Measurements from ENCODE around the gene NLRC5. TPM values are rescaled to one million over a fixed set of nuclear protein-coding genes. Genes with fewer than 3 reads are reported as not detected.
A peak's percentile ranks its signal among the peaks of the same experiment; 100 is the strongest.
"Not testable (repeated sequence)": the region's sequence is repeated elsewhere in the genome, so short reads cannot be mapped to it uniquely, and the experiment has no call there.

NLRC5 gene
- total RNA-seq, 2 donors from 2014 or later: 182 to 219 TPM

DNA sequence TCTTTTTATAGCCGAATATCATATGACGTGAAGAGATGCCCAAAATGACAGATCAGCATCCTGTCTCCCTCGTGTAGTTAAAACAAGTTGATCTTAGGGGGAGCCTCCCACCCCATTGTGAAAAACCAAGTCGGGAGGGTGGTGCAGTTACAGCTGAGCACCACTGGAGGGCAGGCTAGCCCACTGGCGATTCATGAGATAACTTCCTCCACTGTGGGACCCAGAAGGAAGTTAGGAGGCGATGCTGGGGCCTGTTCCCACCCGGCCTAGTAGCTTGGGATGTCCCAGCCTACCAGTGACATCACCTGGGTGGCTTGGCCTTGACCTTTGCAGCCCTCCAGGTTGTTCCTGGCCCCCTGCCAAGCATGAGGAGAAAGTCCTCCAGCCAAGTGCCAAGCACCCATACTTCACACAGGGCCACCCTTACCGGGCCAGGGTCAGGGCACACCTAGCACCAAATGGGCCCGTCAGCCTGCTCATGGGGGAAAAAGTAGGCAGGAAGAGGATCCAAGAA lies 95.0 kb downstream of the NLRC5 start:
- Mint-ChIP-seq H3K4me1 (peaks cover 5% of the 10 kb centered on the region), H3K9me3 (no peaks in the 10 kb centered on the region), H3K27ac (peak overlapping the region; percentile 56), H3K4me3 (no peak overlapping the region), H3K27me3 (no peaks in the 10 kb centered on the region), H3K36me3 (ENCODE audit: low read depth) (peaks cover 24% of the 10 kb centered on the region)
- peak; percentile 77 for ATAC-seq (replicated peaks)

GRCh38 chr16:57084996-57085395 lies 95.6 kb downstream of the NLRC5 start:
- H3K36me3 Mint-ChIP-seq (ENCODE audit: low read depth): peaks cover 17% of the 10 kb centered on the region
- no peak for ATAC-seq (replicated peaks)
- H3K4me1 Mint-ChIP-seq: peaks cover 5% of the 10 kb centered on the region
- no peak overlapping the region for H3K4me3 Mint-ChIP-seq
- H3K27ac Mint-ChIP-seq: peak overlapping the region; percentile 56
- no peaks in the 10 kb centered on the region for H3K27me3 Mint-ChIP-seq
- no peaks in the 10 kb centered on the region for H3K9me3 Mint-ChIP-seq

DNA sequence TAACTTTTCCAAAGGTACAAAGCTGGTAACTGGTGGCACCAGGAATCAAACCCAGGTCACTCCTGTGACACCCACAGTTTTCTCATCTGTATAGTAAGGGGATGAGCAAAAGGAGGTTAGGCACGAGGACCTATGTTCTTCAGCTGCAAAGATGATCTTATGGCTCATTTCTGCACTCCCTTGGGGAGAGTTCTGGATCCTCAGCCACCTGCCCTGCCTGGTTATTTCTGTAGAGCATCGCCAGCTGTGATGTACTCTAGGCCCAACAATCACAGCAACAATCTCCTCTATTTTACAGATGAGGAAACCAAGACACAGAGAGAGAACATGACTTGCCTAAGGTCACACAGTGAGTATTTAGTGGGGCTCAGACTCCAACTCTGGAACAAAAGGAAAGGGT lies 97.6 kb downstream of the NLRC5 start:
- Mint-ChIP-seq H3K27me3 (no peaks in the 10 kb centered on the region), H3K36me3 (ENCODE audit: low read depth) (peaks cover 7% of the 10 kb centered on the region), H3K9me3 (no peaks in the 10 kb centered on the region), H3K4me1 (peaks cover 5% of the 10 kb centered on the region), H3K4me3 (no peak overlapping the region), H3K27ac (no peak overlapping the region)
- no peak for ATAC-seq (replicated peaks)

GRCh38 chr16:57089406-57089805 lies 100.0 kb downstream of the NLRC5 start:
- H3K27ac Mint-ChIP-seq: no peak overlapping the region
- H3K36me3 Mint-ChIP-seq (ENCODE audit: low read depth): no peaks in the 10 kb centered on the region
- H3K9me3 Mint-ChIP-seq: no peaks in the 10 kb centered on the region
- ATAC-seq (replicated peaks): no peak
- no peaks in the 10 kb centered on the region for H3K27me3 Mint-ChIP-seq
- peaks cover under 1% of the 10 kb centered on the region for H3K4me1 Mint-ChIP-seq
- no peak overlapping the region for H3K4me3 Mint-ChIP-seq

GRCh38 chr16:57091200-57091974 lies 102.0 kb downstream of the NLRC5 start:
- no peak overlapping the region for H3K27ac Mint-ChIP-seq
- ATAC-seq (replicated peaks): no peak

DNA sequence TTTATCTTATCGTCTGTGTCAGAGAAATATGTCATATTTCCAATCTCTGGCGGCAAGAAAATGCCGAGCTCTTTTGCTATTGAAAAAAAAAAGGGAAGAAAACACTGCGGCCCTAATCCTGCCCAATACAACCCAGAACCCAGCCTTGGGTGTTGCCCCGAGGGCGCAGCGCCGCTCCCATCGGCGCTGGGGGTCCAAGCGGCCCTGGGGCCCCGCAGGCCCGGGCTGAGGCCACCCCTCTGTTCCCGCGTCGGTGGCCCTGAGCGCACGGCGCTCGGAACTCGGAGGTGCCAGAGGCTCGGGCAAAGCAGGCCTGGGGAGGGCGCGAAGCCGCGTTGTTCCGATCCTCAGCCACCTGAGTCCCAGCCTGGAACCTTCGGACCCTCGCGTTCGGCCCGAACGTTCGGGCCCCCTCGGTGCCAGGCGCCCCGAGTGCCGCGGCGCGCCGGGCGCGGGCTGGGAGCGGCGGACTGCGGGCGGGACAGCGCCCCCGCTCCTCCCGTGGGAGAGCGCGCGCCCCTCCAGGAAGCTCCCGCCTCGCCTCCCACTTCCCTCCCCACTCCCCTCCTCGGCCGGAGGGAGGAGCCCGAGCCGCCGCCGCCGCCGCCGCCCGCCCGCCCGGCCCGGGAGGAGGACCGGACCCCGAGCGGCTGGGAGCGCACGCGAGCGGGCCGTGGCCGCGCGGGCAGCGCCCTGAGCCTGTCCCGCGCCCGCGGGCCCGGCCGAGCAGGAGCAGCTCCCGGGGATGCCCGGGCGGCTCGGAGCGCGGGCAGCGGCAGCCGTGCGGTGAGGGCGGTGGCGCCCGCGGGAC lies 102.8 kb downstream of the NLRC5 start, which contains the start of gene CPNE2:
Gene CPNE2, plus strand, starts transcription at position 609 of the 811 bp plus-strand sequence. CDS start 18,160 bp downstream, outside the sequence.
- H3K4me3 Mint-ChIP-seq: peak within 1 kb of the TSS; percentile 73
- H3K9me3 Mint-ChIP-seq: no peaks in the 10 kb centered on the region
- no peak within 1 kb of the TSS for H3K27ac Mint-ChIP-seq
- no peaks in the 10 kb centered on the region for H3K27me3 Mint-ChIP-seq
- peak; percentile 76 for ATAC-seq (replicated peaks)
- H3K36me3 Mint-ChIP-seq (ENCODE audit: low read depth): no peaks in the 10 kb centered on the region
- H3K4me1 Mint-ChIP-seq: no peaks in the 10 kb centered on the region

More at GRCh38 chr16:57091200-57091974, 102.0 kb downstream of the NLRC5 start:
- Mint-ChIP-seq H3K9me3 (no peaks in the 10 kb centered on the region), H3K4me1 (no peaks in the 10 kb centered on the region), H3K36me3 (ENCODE audit: low read depth) (no peaks in the 10 kb centered on the region), H3K27me3 (no peaks in the 10 kb centered on the region), H3K4me3 (peak overlapping the region; percentile 39)

DNA sequence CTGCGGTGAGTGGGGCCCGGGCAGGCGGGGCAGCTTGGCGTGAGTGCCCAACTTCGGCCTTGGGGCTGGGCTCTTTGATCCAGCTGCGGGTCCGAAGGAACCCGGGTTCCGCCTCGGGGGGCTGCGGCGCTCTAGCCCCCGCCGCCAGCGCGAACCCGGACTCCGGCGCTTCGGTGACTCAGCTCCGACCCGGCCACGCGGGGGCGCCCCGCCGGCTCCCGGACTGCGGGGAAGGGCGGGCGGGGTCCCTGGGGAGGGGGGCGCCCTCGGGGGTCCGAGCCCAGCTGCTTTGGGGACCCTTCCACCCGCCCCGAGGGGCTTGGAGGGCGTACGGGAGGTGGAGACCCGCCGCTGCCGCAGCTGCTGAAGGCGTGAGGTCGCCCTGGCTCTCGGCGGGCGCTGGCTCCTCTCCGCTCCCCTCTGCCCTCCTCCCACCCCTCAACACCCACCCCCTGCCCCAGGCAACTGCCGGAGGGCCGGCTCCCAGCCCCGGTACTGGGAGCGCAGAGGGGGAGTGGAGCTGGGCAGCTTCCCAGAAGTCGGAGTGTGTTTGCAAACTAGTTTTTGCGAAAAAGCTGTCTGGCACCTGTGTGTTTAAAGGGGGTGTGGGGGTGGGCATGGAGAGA lies 103.5 kb downstream of the NLRC5 start:
- peak; percentile 72 for ATAC-seq (replicated peaks)
- Mint-ChIP-seq H3K36me3 (ENCODE audit: low read depth) (no peaks in the 10 kb centered on the region), H3K27me3 (no peaks in the 10 kb centered on the region), H3K9me3 (no peaks in the 10 kb centered on the region), H3K4me1 (no peaks in the 10 kb centered on the region), H3K27ac (no peak overlapping the region), H3K4me3 (peak overlapping the region; percentile 73)

DNA sequence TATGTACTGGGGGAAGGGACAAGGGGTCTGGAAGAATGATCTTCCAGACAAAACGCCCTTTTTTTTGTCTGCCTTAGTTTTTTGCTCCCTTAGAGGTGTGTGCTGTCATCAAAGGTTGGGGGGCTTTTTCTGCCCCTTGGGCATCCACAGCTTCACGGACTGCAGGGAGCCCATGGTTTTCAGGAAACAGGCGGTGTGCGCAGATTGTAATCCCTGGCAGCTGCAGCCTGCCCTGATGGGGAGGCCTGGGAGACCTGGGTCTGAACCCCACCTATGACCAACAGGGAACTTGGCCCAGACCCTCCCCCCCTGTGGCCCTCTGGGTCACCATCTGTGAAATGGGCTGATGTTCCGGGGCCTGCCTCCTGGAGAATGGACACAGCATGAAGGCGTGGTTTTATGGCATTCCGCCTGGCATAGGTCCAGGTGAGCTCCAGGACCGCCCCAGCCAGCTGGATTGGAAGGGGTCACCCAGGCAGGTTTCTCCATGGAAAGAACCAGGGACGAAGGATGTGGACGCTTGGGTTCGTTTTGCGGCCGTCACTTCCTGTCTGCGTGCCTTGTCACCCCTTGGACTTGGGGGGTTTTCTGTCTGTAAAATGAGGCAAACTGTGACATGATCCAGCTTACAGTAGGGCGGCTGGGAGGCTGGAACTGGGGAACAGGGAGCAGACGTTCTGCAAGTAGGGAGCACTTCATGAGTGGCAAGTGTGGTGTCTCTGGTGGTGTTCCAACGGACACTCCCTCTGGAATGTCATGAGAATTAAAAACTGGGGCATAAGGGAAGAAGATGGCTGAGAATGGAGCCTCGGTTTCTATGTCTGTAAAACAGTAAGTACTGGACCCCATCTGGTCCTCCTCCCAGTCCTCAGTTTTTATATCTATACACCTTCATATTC lies 104.6 kb downstream of the NLRC5 start:
- Mint-ChIP-seq H3K9me3 (no peaks in the 10 kb centered on the region), H3K27ac (no peak overlapping the region), H3K36me3 (ENCODE audit: low read depth) (no peaks in the 10 kb centered on the region), H3K27me3 (no peaks in the 10 kb centered on the region), H3K4me1 (no peaks in the 10 kb centered on the region), H3K4me3 (peak overlapping the region; percentile 73)
- no peak for ATAC-seq (replicated peaks)

GRCh38 chr16:57094911-57095310 lies 105.6 kb downstream of the NLRC5 start:
- H3K4me1 Mint-ChIP-seq: peaks cover under 1% of the 10 kb centered on the region
- ATAC-seq (replicated peaks): no peak

GRCh38 chr16:57096192-57096591 lies 106.8 kb downstream of the NLRC5 start:
- no peak for ATAC-seq (replicated peaks)
- H3K4me3 Mint-ChIP-seq: no peak overlapping the region
- H3K36me3 Mint-ChIP-seq (ENCODE audit: low read depth): no peaks in the 10 kb centered on the region
- no peaks in the 10 kb centered on the region for H3K27me3 Mint-ChIP-seq
- no peak overlapping the region for H3K27ac Mint-ChIP-seq
- H3K9me3 Mint-ChIP-seq: no peaks in the 10 kb centered on the region
- H3K4me1 Mint-ChIP-seq: peaks cover 4% of the 10 kb centered on the region

More at GRCh38 chr16:57094911-57095310, 105.6 kb downstream of the NLRC5 start:
- Mint-ChIP-seq H3K27ac (no peak overlapping the region), H3K36me3 (ENCODE audit: low read depth) (no peaks in the 10 kb centered on the region), H3K4me3 (no peak overlapping the region), H3K27me3 (no peaks in the 10 kb centered on the region), H3K9me3 (no peaks in the 10 kb centered on the region)

DNA sequence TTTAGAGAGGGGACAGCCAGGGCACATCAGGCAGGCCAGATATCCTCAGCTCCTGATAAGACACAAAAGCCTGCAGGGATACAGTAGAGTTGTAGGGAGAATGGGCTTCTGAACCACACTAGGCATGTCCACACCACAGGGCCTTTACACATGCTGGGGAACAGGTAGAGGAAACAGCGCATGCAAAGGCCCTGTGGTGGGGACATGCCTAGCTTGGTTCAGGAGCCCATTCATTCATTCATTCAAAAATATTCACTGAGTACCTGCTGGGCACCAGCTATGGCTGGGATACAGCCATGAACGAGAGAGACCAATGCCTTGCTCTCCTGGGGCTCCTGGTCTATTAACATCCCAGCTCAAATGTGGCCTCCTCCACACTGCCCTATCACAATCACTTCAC lies 107.4 kb downstream of the NLRC5 start:
- H3K36me3 Mint-ChIP-seq (ENCODE audit: low read depth): no peaks in the 10 kb centered on the region
- no peak overlapping the region for H3K4me3 Mint-ChIP-seq
- peaks cover 4% of the 10 kb centered on the region for H3K4me1 Mint-ChIP-seq
- H3K27me3 Mint-ChIP-seq: no peaks in the 10 kb centered on the region
- H3K27ac Mint-ChIP-seq: no peak overlapping the region
- H3K9me3 Mint-ChIP-seq: no peaks in the 10 kb centered on the region
- no peak for ATAC-seq (replicated peaks)

- H3K4me1 Mint-ChIP-seq: peaks cover 4% of the 10 kb centered on the region
- ATAC-seq (replicated peaks): no peak
- H3K27ac Mint-ChIP-seq: no peak overlapping the region
- H3K9me3 Mint-ChIP-seq: no peaks in the 10 kb centered on the region
- H3K4me3 Mint-ChIP-seq: no peak overlapping the region
- H3K27me3 Mint-ChIP-seq: no peaks in the 10 kb centered on the region
- no peaks in the 10 kb centered on the region for H3K36me3 Mint-ChIP-seq (ENCODE audit: low read depth)
Measured at GRCh38 chr16:57098188-57098841, 109.0 kb downstream of the NLRC5 start.

GRCh38 chr16:57099965-57100364 lies 110.6 kb downstream of the NLRC5 start:
- H3K4me3 Mint-ChIP-seq, H3K4me1 Mint-ChIP-seq, H3K27ac Mint-ChIP-seq: not testable (repeated sequence)

More at GRCh38 chr16:57099965-57100364, 110.6 kb downstream of the NLRC5 start:
- not testable (repeated sequence) for H3K27me3 Mint-ChIP-seq; ATAC-seq (replicated peaks); H3K9me3 Mint-ChIP-seq; H3K36me3 Mint-ChIP-seq (ENCODE audit: low read depth)

Data from activated T-helper 17 cell treated with anti-CD3 and anti-CD28 coated beads, Interleukin-2, amount 50 U/mL, for 72 hours (primary cell).